Subcutaneous adipose tissue (tissue), 4 donors: ENCODE data around the gene NANOS2. TPM values are rescaled to one million over a fixed set of nuclear protein-coding genes. Genes with fewer than 3 reads are reported as not detected.

Experiments
- total RNA-seq, 4 donors: library from RNA; depleted of rRNA; stranded (reverse); fragments of >200 nt; gene quantifications; one replicate each; pipeline ENCODE4 v1.1.0, GENCODE V29; 2016
- TF ChIP-seq, protein P1 (sequence below): fragments of 450-650 bp; IDR thresholded peaks from one replicate; pipeline ENCODE4 v1.5.1; 2016; ENCODE audit warnings: low read depth, mild to moderate bottlenecking, control low read depth, antibody characterized with exemption, moderate library complexity

The NANOS2 gene
- total RNA-seq, 4 donors from 2014 or later: not detected

- TF ChIP-seq, protein P1, sequence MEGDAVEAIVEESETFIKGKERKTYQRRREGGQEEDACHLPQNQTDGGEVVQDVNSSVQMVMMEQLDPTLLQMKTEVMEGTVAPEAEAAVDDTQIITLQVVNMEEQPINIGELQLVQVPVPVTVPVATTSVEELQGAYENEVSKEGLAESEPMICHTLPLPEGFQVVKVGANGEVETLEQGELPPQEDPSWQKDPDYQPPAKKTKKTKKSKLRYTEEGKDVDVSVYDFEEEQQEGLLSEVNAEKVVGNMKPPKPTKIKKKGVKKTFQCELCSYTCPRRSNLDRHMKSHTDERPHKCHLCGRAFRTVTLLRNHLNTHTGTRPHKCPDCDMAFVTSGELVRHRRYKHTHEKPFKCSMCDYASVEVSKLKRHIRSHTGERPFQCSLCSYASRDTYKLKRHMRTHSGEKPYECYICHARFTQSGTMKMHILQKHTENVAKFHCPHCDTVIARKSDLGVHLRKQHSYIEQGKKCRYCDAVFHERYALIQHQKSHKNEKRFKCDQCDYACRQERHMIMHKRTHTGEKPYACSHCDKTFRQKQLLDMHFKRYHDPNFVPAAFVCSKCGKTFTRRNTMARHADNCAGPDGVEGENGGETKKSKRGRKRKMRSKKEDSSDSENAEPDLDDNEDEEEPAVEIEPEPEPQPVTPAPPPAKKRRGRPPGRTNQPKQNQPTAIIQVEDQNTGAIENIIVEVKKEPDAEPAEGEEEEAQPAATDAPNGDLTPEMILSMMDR: no peak
Measured at GRCh38 chr19:45927565-45928261, 13.1 kb upstream of the NANOS2 start.

- TF ChIP-seq, protein P1: no peak
Measured at GRCh38 chr19:45924891-45925447, 10.4 kb upstream of the NANOS2 start.

GRCh38 chr19:45922281-45922680 is 7.7 kb upstream of the NANOS2 start:
- TF ChIP-seq, protein P1: no peak

GRCh38 chr19:45920458-45920857 is 5.9 kb upstream of the NANOS2 start:
- TF ChIP-seq, protein P1: no peak

- TF ChIP-seq, protein P1: no peak
Measured at GRCh38 chr19:45919678-45920077, 5.1 kb upstream of the NANOS2 start.

DNA sequence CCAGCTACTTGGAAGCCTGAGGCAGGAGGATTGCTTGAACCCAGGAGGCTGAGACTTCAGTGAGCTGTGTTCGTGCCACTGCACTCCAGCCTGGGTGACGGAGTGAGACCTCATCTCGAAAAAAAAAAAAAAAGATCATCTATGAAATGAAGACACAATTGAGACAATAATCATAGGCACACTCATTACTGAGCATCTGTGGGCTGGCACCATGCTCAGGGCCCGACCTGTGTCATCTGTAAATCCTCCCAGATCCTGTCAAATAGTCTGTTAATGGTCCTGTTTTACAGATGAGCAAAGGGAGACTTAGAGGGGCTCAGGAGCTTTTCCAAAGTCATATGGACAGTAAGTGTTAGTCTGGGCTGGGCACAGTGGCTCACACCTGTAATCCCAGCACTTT is 4.1 kb upstream of the NANOS2 start:
- TF ChIP-seq, protein P1: no peak

- TF ChIP-seq, protein P1: no peak
Measured at GRCh38 chr19:45917421-45918091, 3.0 kb upstream of the NANOS2 start.
